ENCODE measurements around the gene ANO10. TPM values are rescaled to one million over a fixed set of nuclear protein-coding genes. Genes with fewer than 3 reads are reported as not detected.

The ANO10 gene
- total and polyA plus RNA-seq, 4 donors: 33.7 to 44.2 (median 38.3) TPM

DNA sequence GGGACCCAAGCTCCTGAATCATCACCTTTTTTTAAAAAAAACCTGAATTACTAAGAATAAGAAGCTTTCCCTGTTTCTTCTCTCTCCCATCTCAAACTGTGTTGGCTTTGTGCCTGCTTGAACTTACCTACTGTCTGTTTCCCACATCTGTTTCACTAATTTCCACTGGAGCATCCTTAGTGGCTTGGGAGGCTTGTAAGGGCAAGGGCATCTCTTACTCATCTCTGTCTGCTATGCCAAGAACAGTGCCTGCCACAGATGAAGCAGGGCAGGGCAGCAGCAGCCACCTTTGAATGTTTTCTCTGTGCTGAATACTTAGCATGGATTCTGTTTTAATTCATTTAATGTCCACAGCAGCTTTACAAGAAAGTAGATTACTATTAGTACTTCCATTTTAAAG is 293.2 kb downstream of the ANO10 start:
- no peak overlapping the region for H3K27ac ChIP-seq (ENCODE audit: low read depth, low read length)
- H3K4me1 ChIP-seq (ENCODE audit: control insufficient read depth, insufficient read depth, low read length): peaks cover 3% of the 10 kb centered on the region

DNA sequence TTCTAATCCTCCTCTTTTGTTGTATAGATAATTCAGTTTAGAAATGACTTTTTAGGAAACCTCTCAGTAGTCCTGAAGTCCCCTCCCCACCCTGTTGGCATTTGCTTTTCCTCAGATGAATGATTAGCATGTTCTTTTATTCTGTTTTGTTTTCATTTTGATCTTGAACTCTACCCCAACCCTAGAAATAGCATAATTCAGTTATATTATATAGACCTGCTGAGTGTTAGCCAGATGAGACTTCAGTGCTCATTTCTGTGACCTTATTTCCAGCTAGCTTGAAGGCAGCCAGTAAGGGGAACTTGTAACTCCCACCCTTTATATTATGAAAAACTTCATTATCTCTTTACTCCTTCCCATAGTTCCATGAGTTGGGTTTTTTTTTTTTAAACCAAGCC is 294.2 kb downstream of the ANO10 start:
- no peak overlapping the region for H3K27ac ChIP-seq (ENCODE audit: low read depth, low read length)

More for the DNA sequence above, 293.2 kb downstream of the ANO10 start:
- no peak for DNase-seq (ENCODE audit: low read depth in 4 of 6, low spot score in 6 of 6)
- Histone ChIP-seq H3K27me3 (ENCODE audit: control insufficient read depth, insufficient read depth, low read length) (no peaks in the 10 kb centered on the region), H3K36me3 (ENCODE audit: control insufficient read depth, insufficient read depth, low read length) (peaks cover 3% of the 10 kb centered on the region), H3K4me3 (ENCODE audit: low read depth, low read length) (no peak overlapping the region), H3K9me3 (ENCODE audit: control insufficient read depth, insufficient read depth, low read length) (no peaks in the 10 kb centered on the region)

DNA sequence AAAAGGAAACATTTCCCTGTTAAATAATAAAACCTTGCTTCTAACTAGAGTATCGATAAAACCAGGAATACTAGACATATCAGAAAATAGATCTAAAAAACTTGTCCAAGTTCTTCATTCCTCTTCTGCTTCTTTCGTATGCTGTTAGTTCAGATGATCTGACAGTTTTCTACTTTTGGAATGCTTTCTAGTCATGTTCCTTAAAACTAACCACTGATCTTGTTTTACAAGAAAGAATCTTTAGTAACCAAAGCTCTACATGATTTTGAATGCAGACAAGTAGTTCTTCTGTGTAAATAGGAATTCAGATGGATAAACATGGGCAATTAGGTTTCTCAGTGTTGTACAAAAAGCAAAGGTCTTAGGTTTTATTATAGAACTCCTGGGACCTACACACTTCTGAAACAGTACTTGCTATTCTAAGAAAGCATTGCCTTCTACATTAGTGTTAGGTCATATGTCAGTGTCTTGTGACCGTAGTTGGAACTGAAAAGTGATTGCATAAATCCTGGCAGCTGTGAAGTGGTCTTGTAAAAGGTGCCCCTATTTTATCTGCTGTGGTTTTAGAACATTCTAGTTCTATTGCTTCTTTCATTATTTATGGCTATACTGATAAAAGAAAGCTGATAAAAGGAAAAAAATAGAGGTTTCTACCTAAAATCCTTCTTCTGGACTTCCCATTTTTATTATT is 294.8 kb downstream of the ANO10 start:
- peak overlapping the region; percentile 29 for H3K27ac ChIP-seq (ENCODE audit: low read depth, low read length)
- WGBS (ENCODE audit: insufficient coverage): no CpG with 5 or more reads among the region's 3 CpGs
- peak in 2 of 6 donors; percentile 25 to 35 for DNase-seq (ENCODE audit: low read depth in 4 of 6, low spot score in 6 of 6)

More for the DNA sequence above, 294.2 kb downstream of the ANO10 start:
- Histone ChIP-seq H3K4me3 (ENCODE audit: low read depth, low read length) (no peak overlapping the region), H3K9me3 (ENCODE audit: control insufficient read depth, insufficient read depth, low read length) (no peaks in the 10 kb centered on the region), H3K27me3 (ENCODE audit: control insufficient read depth, insufficient read depth, low read length) (no peaks in the 10 kb centered on the region), H3K4me1 (ENCODE audit: control insufficient read depth, insufficient read depth, low read length) (peaks cover 3% of the 10 kb centered on the region), H3K36me3 (ENCODE audit: control insufficient read depth, insufficient read depth, low read length) (no peaks in the 10 kb centered on the region)
- no peak for DNase-seq (ENCODE audit: low read depth in 4 of 6, low spot score in 6 of 6)

DNA sequence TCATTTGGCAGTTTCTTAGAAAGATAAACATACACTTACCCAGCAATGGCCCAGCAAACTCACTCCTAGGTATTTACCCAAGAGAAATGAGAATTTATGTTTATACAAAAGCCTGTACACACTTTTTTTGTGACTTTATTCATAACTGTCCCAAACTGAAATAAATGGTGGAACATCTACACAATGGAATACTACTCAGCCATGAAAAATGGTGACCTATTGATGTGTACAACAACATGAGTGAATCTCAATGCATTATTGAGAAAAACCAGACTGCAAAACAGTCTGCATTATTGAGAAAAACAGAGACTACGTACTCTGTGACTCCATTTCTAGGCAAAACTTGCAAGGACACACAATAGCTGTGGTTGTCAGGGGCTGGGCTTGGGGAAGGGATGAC is 298.3 kb downstream of the ANO10 start:
- Histone ChIP-seq H3K36me3 (ENCODE audit: control insufficient read depth, insufficient read depth, low read length) (no peaks in the 10 kb centered on the region), H3K27me3 (ENCODE audit: control insufficient read depth, insufficient read depth, low read length) (no peaks in the 10 kb centered on the region), H3K4me3 (ENCODE audit: low read depth, low read length) (no peak overlapping the region), H3K9me3 (ENCODE audit: control insufficient read depth, insufficient read depth, low read length) (no peaks in the 10 kb centered on the region), H3K27ac (ENCODE audit: low read depth, low read length) (no peak overlapping the region), H3K4me1 (ENCODE audit: control insufficient read depth, insufficient read depth, low read length) (no peaks in the 10 kb centered on the region)
- DNase-seq (ENCODE audit: low read depth in 4 of 6, low spot score in 6 of 6): no peak
- WGBS (ENCODE audit: insufficient coverage): 100% methylated on average over 1 of the region's 1 CpG

More for the DNA sequence above, 294.8 kb downstream of the ANO10 start:
- Histone ChIP-seq H3K4me3 (ENCODE audit: low read depth, low read length) (no peak overlapping the region), H3K36me3 (ENCODE audit: control insufficient read depth, insufficient read depth, low read length) (no peaks in the 10 kb centered on the region), H3K27me3 (ENCODE audit: control insufficient read depth, insufficient read depth, low read length) (no peaks in the 10 kb centered on the region), H3K4me1 (ENCODE audit: control insufficient read depth, insufficient read depth, low read length) (peaks cover 3% of the 10 kb centered on the region), H3K9me3 (ENCODE audit: control insufficient read depth, insufficient read depth, low read length) (no peaks in the 10 kb centered on the region)

DNA sequence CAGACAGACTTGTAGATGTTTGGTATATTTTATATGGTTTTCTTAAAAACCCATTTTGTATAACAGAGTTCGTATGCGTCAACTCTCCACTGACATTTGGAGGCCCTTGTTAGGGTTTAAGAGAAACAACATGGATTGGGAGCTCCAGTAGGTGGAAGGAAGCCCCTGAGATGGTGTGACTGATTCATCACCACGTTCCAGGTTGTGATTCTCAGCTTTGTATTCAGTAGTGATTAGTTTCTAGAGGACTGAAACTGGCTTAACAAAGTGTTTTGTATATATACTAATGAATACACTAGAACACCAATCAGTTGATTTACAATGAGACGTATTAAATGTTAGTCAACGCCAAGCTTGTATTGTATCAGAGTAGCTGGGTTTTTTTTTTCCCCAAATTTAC is 301.5 kb downstream of the ANO10 start:
- WGBS (ENCODE audit: insufficient coverage): no CpG with 5 or more reads among the region's 5 CpGs
- Histone ChIP-seq H3K36me3 (ENCODE audit: control insufficient read depth, insufficient read depth, low read length) (peaks cover 4% of the 10 kb centered on the region), H3K27ac (ENCODE audit: low read depth, low read length) (no peak overlapping the region), H3K27me3 (ENCODE audit: control insufficient read depth, insufficient read depth, low read length) (no peaks in the 10 kb centered on the region), H3K4me3 (ENCODE audit: low read depth, low read length) (no peak overlapping the region), H3K4me1 (ENCODE audit: control insufficient read depth, insufficient read depth, low read length) (peaks cover 4% of the 10 kb centered on the region), H3K9me3 (ENCODE audit: control insufficient read depth, insufficient read depth, low read length) (no peaks in the 10 kb centered on the region)
- DNase-seq (ENCODE audit: low read depth in 4 of 6, low spot score in 6 of 6): no peak

DNA sequence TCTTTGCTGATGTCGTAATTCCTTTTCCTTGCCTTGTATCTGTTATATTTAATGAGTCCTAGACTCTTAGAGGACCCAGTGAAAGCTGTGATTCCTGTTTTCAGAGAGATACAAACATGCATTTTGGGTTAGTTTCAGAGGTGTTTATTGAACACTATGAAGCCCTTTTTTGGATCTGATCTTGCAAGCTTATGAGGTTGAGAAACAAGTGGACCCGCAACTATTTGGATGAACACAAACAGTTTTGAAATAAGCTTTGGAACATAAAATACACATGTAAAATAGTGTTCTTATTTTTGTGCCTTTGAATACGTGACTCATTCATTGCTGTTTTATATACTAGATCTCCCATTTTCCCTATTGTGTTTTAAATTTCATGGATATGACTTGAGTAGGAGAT is 302.0 kb downstream of the ANO10 start:
- Histone ChIP-seq H3K9me3 (ENCODE audit: control insufficient read depth, insufficient read depth, low read length) (no peaks in the 10 kb centered on the region), H3K4me1 (ENCODE audit: control insufficient read depth, insufficient read depth, low read length) (peaks cover 4% of the 10 kb centered on the region), H3K27me3 (ENCODE audit: control insufficient read depth, insufficient read depth, low read length) (no peaks in the 10 kb centered on the region), H3K36me3 (ENCODE audit: control insufficient read depth, insufficient read depth, low read length) (peaks cover 4% of the 10 kb centered on the region), H3K27ac (ENCODE audit: low read depth, low read length) (no peak overlapping the region), H3K4me3 (ENCODE audit: low read depth, low read length) (no peak overlapping the region)
- no peak for DNase-seq (ENCODE audit: low read depth in 4 of 6, low spot score in 6 of 6)
- no CpG with 5 or more reads among the region's 3 CpGs for WGBS (ENCODE audit: insufficient coverage)

DNA sequence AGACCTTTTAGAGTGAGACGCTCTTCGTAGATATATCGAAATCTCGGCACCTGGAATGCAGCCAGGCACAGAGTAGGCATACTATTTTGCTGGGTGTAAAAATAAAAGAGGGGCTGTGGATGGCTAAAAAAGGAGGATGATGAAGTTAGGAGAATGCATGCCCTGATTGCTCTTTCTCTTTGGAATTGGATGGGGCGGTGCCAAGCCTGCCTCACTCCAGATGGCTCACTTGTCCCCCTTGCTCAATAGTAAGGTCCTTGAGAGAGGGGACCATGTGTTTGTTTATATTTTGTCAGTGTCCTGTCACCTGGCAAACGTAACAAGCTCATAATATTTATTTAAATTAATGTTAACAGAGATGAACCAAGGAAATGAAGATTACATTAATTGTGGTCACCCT is 302.4 kb downstream of the ANO10 start:
- DNase-seq (ENCODE audit: low read depth in 4 of 6, low spot score in 6 of 6): peak in 1 of 6 donors; percentile 18
- Histone ChIP-seq H3K36me3 (ENCODE audit: control insufficient read depth, insufficient read depth, low read length) (peaks cover 4% of the 10 kb centered on the region), H3K9me3 (ENCODE audit: control insufficient read depth, insufficient read depth, low read length) (no peaks in the 10 kb centered on the region), H3K27me3 (ENCODE audit: control insufficient read depth, insufficient read depth, low read length) (no peaks in the 10 kb centered on the region), H3K27ac (ENCODE audit: low read depth, low read length) (no peak overlapping the region), H3K4me1 (ENCODE audit: control insufficient read depth, insufficient read depth, low read length) (peaks cover 4% of the 10 kb centered on the region), H3K4me3 (ENCODE audit: low read depth, low read length) (no peak overlapping the region)
- 95% methylated on average over 4 of the region's 6 CpGs for WGBS (ENCODE audit: insufficient coverage)

DNA sequence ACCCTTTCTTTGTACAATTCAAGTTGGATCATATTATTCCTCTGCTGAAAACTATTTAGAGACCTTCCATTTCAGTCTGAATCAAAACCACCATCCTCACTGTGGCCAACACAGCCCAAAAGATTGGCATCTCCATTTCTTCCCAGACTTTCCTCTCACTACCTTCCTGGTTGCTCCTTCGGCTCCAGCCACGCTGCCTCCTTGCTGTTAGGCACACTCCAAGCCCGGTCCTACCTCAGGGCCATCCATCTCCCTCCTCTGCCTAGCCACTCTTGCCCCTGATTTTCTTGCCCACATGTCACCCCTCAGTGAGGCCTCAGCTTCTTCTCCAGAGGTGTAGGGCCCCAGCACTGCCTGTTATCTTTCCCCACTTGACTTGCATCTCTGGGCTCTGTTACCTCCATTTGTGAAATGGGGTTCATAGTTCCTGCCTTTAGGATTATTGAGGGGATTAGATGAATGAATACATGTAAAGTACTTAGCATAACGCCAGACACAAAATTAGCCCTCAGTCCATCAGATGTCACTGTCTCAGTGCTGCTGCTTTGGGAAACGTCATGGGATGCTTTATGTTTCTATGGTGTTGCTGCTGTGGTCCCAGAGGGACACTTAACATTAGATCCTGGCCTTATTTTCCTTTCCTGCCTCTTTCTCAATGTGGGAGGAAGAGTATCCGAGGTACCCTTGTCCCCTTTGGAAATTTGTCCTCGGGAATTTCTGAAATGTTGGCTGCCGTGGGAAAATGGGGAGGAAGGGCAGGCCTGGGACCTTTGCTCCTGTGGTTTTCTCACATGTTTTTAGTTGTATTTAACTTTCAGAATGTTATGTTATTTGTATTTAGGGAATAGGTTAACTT is 304.1 kb downstream of the ANO10 start:
- H3K27me3 ChIP-seq (ENCODE audit: control insufficient read depth, insufficient read depth, low read length): no peaks in the 10 kb centered on the region
- WGBS (ENCODE audit: insufficient coverage): 92% methylated on average over 3 of the region's 8 CpGs
- no peak overlapping the region for H3K4me3 ChIP-seq (ENCODE audit: low read depth, low read length)
- peaks cover 4% of the 10 kb centered on the region for H3K4me1 ChIP-seq (ENCODE audit: control insufficient read depth, insufficient read depth, low read length)
- DNase-seq (ENCODE audit: low read depth in 4 of 6, low spot score in 6 of 6): peak in 1 of 6 donors; percentile 5
- peaks cover 4% of the 10 kb centered on the region for H3K36me3 ChIP-seq (ENCODE audit: control insufficient read depth, insufficient read depth, low read length)
- H3K9me3 ChIP-seq (ENCODE audit: control insufficient read depth, insufficient read depth, low read length): no peaks in the 10 kb centered on the region
- peak overlapping the region; percentile 64 for H3K27ac ChIP-seq (ENCODE audit: low read depth, low read length)

DNA sequence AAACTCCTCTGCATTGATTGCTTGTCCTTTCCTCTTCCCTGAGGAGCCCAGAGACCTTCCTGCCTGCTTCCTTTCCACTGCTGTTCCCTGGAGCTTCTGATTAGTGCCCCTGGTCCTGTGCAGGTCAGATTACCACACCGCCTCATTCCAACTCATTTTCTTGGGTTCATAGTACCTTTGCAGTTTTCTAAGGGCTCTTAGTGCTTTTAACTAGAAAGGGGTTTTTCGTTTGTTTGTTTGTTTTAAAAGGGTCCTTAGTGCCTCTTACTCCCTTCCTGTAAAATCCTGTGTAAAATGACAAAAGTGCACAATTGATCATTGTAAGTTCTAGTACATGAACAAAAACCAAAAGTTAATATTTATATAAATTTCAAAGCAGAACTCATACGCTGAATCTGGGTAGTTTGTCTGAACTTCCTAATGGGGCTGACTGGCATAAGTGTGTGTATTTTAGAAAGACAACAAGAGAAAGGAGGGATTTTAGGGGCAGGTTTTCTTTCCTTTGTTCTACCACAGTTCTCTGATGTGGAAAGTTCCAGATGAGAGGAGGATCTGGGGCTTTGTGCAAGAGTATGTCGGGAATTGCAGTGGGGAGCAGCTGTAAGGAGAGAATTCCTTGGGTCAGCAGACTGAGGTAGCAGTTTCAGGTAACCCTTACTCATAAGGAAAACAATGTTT is 304.9 kb downstream of the ANO10 start:
- Histone ChIP-seq H3K4me1 (ENCODE audit: control insufficient read depth, insufficient read depth, low read length) (peaks cover 4% of the 10 kb centered on the region), H3K36me3 (ENCODE audit: control insufficient read depth, insufficient read depth, low read length) (peaks cover 4% of the 10 kb centered on the region), H3K27me3 (ENCODE audit: control insufficient read depth, insufficient read depth, low read length) (no peaks in the 10 kb centered on the region), H3K4me3 (ENCODE audit: low read depth, low read length) (no peak overlapping the region), H3K9me3 (ENCODE audit: control insufficient read depth, insufficient read depth, low read length) (no peaks in the 10 kb centered on the region), H3K27ac (ENCODE audit: low read depth, low read length) (peak overlapping the region; percentile 64)
- DNase-seq (ENCODE audit: low read depth in 4 of 6, low spot score in 6 of 6): no peak
- no CpG with 5 or more reads among the region's 4 CpGs for WGBS (ENCODE audit: insufficient coverage)

All from spinal cord (tissue), 10 donors.